Osteoblast (primary cell): ENCODE results near the gene GALNT2. TPM values are rescaled to one million over a fixed set of nuclear protein-coding genes. Genes with fewer than 3 reads are reported as not detected.

ENCODE experiments used
- DNase-seq: peaks from one replicate; pipeline ENCODE4 v3.0.0; 2011; ENCODE audit warnings: low spot score, mixed read lengths; ENCODE audit not compliant: insufficient read length; ENCODE audit errors: missing footprints
- H2AFZ ChIP-seq: 2 replicates; pipeline ENCODE4 v1.6.0; 2011; ENCODE audit warnings: mild to moderate bottlenecking, low read length
- H3K27ac ChIP-seq: 2 replicates; pipeline ENCODE4 v1.5.1; 2011; ENCODE audit warnings: mild to moderate bottlenecking, low read depth, low read length, moderate library complexity
- H3K27me3 ChIP-seq: 2 replicates; pipeline ENCODE4 v1.6.0; 2012; ENCODE audit warnings: mild to moderate bottlenecking, control low read depth, inconsistent platforms, low read length, moderate library complexity; ENCODE audit not compliant: insufficient read depth
- H3K36me3 ChIP-seq: 2 replicates; pipeline ENCODE4 v1.5.1; 2011; ENCODE audit warnings: mild to moderate bottlenecking, low read length, control low read depth, moderate library complexity; ENCODE audit not compliant: insufficient read depth
- H3K4me1 ChIP-seq: 2 replicates; pipeline ENCODE4 v1.5.1; 2011; ENCODE audit warnings: mild to moderate bottlenecking, low read length, control low read depth, moderate library complexity; ENCODE audit not compliant: insufficient read depth
- H3K4me2 ChIP-seq: 2 replicates; pipeline ENCODE4 v1.6.0; 2011; ENCODE audit warnings: mild to moderate bottlenecking, low read length; ENCODE audit not compliant: insufficient read depth
- H3K4me3 ChIP-seq: fragments of 200-600 bp; sonication (generic); 3 replicates; pipeline ENCODE4 v1.5.1; 2012; ENCODE audit warnings: mild to moderate bottlenecking, low read length, inconsistent platforms; ENCODE audit not compliant: insufficient read depth
- H3K79me2 ChIP-seq: 2 replicates; pipeline ENCODE4 v1.6.0; 2012; ENCODE audit warnings: mild to moderate bottlenecking, low read length, control low read depth, inconsistent platforms; ENCODE audit not compliant: insufficient read depth
- H3K9me3 ChIP-seq: 2 replicates; pipeline ENCODE4 v1.5.1; 2011; ENCODE audit warnings: low read depth, low read length, control low read depth
- H4K20me1 ChIP-seq: 2 replicates; pipeline ENCODE4 v1.6.0; 2012; ENCODE audit warnings: mild to moderate bottlenecking, low read length, control low read depth; ENCODE audit not compliant: insufficient read depth
- total RNA-seq: library from RNA; depleted of rRNA; stranded (reverse); fragments of >200 nt; gene quantifications from 2 replicates; pipeline ENCODE4 v1.2.3, GENCODE V29; 2012
- TF ChIP-seq, protein P1 (sequence below): IDR thresholded peaks from 2 replicates; pipeline ENCODE4 v1.5.1; 2011; ENCODE audit warnings: mild to moderate bottlenecking, low read depth, low read length, moderate library complexity; ENCODE audit errors: extremely low read depth

The GALNT2 gene
- total RNA-seq, 1 donor = 83.2 TPM

DNA sequence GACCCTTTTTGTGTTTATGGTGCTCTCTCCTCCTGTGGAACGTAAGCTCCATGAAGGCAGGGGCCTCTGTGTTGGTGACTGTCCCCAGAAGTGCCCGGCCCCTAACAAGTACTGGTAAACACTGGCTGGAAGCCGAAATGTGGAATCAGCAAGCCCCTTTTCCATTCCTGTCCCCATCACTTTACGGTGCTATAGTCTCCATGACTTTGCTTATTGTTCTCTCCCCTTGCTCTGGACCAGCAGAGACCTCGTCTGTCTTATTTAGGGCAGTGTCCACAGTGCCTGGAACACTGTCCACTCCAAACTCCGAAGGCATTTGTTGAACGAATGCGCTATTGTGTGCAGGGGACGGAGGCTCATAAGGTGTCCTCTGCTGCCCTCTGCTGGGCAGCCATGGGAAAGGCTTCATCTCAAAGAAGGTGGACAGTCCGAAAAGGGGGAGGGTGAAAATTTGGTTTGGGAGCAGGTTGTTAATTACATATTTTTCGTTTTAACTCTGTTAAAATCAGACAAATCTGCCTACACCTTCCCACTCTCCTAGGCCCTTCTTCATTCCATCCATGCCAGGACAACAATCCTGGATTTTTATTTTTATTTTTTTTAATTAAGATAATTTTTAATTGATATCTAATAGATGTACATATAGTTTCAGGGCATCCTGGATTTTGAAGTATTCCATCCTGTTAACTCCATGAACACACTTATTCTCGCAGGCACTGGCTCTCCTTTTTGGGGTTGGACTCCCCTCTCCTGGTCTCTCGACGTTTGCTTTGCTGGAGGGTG is 243.5 kb downstream of the GALNT2 start:
- DNase-seq = peak; percentile 95
- no peak overlapping the region for H3K27ac ChIP-seq
- H4K20me1 ChIP-seq = no peaks in the 10 kb centered on the region
- no peak overlapping the region for H3K4me3 ChIP-seq
- no peaks in the 10 kb centered on the region for H3K36me3 ChIP-seq
- H3K4me2 ChIP-seq = peak overlapping the region; percentile 17
- no peaks in the 10 kb centered on the region for H3K9me3 ChIP-seq
- TF ChIP-seq, protein P1, sequence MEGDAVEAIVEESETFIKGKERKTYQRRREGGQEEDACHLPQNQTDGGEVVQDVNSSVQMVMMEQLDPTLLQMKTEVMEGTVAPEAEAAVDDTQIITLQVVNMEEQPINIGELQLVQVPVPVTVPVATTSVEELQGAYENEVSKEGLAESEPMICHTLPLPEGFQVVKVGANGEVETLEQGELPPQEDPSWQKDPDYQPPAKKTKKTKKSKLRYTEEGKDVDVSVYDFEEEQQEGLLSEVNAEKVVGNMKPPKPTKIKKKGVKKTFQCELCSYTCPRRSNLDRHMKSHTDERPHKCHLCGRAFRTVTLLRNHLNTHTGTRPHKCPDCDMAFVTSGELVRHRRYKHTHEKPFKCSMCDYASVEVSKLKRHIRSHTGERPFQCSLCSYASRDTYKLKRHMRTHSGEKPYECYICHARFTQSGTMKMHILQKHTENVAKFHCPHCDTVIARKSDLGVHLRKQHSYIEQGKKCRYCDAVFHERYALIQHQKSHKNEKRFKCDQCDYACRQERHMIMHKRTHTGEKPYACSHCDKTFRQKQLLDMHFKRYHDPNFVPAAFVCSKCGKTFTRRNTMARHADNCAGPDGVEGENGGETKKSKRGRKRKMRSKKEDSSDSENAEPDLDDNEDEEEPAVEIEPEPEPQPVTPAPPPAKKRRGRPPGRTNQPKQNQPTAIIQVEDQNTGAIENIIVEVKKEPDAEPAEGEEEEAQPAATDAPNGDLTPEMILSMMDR = peak; percentile 93
- H3K79me2 ChIP-seq = no peaks in the 10 kb centered on the region
- H3K27me3 ChIP-seq = no peaks in the 10 kb centered on the region
- H2AFZ ChIP-seq = no peak overlapping the region
- H3K4me1 ChIP-seq = no peaks in the 10 kb centered on the region

DNA sequence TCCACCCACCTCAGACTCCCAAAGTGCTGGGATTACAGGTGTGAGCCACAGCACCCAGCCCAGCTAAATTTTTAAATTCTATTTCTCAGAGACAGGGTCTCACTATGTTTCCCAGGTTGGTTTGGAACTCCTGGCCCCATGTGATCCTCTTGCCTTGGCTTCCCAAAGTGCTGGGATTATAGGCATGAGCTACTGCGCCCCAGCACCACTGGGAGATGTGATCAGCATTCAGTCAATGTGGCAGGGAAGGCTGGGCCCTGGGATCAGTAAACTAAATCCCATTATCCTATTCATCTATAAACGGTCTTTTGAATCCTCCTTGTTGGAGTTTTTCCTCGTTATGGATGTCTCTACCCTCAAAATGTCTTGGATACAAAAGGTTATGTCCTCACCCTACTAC is 245.6 kb downstream of the GALNT2 start:
- no peak for DNase-seq
- H3K36me3 ChIP-seq = no peaks in the 10 kb centered on the region
- no peak overlapping the region for H2AFZ ChIP-seq
- H3K27ac ChIP-seq = no peak overlapping the region
- no peaks in the 10 kb centered on the region for H3K4me1 ChIP-seq
- H4K20me1 ChIP-seq = no peaks in the 10 kb centered on the region
- no peak overlapping the region for H3K4me3 ChIP-seq
- H3K79me2 ChIP-seq = no peaks in the 10 kb centered on the region
- no peak overlapping the region for H3K4me2 ChIP-seq
- peaks cover 2% of the 10 kb centered on the region for H3K27me3 ChIP-seq
- TF ChIP-seq, protein P1 = no peak
- H3K9me3 ChIP-seq = no peaks in the 10 kb centered on the region

DNA sequence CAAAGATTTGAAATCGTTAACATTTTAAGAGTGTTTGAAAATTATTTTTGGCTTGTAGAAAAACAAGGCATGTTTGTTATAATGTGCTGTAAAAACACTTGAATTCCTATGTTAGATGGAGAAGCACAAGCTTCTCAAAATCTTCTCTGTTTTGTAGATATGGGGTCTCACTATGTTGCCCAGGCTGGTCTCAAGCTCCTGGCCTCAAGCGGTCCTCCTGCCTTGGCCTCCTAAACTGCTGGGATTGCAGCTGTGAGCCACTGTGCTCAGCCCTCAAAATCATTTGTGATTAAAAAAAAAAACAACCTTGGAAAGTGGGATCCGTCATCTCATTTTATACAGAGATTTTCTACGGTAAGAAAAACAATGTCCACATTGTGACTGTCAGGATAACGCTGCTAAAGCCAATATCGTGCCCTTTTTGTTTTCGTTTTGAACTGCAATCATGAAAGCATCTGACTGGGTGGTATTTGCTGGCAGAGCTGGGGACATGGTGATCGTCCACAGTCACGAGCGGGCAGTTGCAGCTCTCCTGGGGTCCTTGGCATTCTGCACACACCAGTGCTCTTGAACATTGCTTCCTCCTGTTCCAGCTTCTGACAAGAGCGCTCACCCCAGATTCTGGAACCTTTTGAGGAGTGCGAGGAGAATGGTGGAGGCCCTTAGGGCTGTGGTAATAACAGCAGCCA is 246.6 kb downstream of the GALNT2 start:
- TF ChIP-seq, protein P1 = no peak
- Histone ChIP-seq H3K27me3 (peaks cover 2% of the 10 kb centered on the region), H3K9me3 (no peaks in the 10 kb centered on the region), H3K36me3 (no peaks in the 10 kb centered on the region), H3K27ac (no peak overlapping the region), H3K79me2 (no peaks in the 10 kb centered on the region), H3K4me1 (no peaks in the 10 kb centered on the region), H3K4me3 (no peak overlapping the region), H4K20me1 (no peaks in the 10 kb centered on the region), H2AFZ (no peak overlapping the region), H3K4me2 (no peak overlapping the region)
- no peak for DNase-seq

DNA sequence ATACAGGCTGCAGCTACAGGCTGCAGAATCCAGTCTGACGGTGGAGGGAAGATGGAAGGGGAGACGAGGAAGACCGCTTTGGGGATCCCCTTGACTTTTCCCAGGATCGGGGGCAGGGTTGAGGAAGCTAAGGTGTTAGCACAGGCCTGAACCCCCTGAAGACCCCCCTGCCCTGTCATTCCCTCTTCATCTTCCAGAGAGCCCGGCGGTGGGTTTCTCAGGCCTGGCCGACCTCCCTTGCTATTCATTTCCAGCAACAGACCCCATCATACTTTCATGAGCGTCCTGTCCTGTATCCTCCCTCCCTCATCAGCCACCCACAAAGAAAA is 247.1 kb downstream of the GALNT2 start:
- TF ChIP-seq, protein P1 = no peak
- H3K36me3 ChIP-seq = no peaks in the 10 kb centered on the region
- H3K4me2 ChIP-seq = no peak overlapping the region
- no peaks in the 10 kb centered on the region for H3K4me1 ChIP-seq
- H3K27ac ChIP-seq = no peak overlapping the region
- no peak overlapping the region for H2AFZ ChIP-seq
- peak; percentile 19 for DNase-seq
- H4K20me1 ChIP-seq = no peaks in the 10 kb centered on the region
- H3K27me3 ChIP-seq = peaks cover 2% of the 10 kb centered on the region
- H3K79me2 ChIP-seq = no peaks in the 10 kb centered on the region
- H3K9me3 ChIP-seq = no peaks in the 10 kb centered on the region
- no peak overlapping the region for H3K4me3 ChIP-seq
